Esophagus muscularis mucosa (tissue), 4 donors: ENCODE results near the gene TANC1.

Source experiments
- CTCF ChIP-seq, 3 experiments: fragments of 200-600 bp in 2 of 3; fragments of 450-650 bp in 1 of 3; sonication (generic) in 2 of 3; IDR thresholded peaks; one replicate each; pipeline ENCODE4 v1.5.1; 2017 to 2019; ENCODE audit warnings: antibody characterized with exemption in 3 of 3, mild to moderate bottlenecking in 2 of 3, moderate library complexity in 1 of 3
- EP300 ChIP-seq: sonication (generic); formaldehyde crosslinking; IDR thresholded peaks from one replicate; pipeline ENCODE4 v1.6.1; 2017; ENCODE audit warnings: antibody characterized with exemption
- POLR2A ChIP-seq: fragments of 450-650 bp; IDR thresholded peaks from one replicate; pipeline ENCODE4 v1.6.1; 2017; ENCODE audit warnings: antibody characterized with exemption, moderate library complexity, mild to moderate bottlenecking, low read depth

DNA sequence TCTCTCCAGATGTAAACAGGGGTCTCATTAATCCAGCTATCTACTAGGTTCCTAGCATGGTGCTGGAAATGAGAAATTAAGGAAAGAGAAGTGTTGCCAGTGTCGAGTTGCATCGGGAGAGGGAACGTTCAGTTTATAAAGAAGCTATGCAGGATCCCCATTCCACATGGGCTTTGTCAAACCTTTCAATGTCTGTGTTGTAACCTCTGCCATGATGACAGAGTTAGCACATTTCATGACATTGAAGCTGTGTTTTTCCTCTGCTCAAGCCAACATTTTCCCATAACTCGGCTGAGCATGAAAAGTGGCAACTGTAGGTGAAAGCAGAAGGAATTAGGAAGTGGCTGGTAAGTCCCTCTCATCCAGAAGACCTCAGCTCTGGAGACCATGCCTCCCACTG, 184.6 kb downstream of the TANC1 start:
- TF ChIP-seq CTCF (IDR thresholded peaks at IDR 0.05) (no peak), POLR2A (no peak), EP300 (no peak)
